GM13977 (cell line): ENCODE data around the gene GPR25.

Experiments used
- DNase-seq: peaks from one replicate; pipeline ENCODE4 v3.0.0; 2012; ENCODE audit warnings: low spot score
- CTCF ChIP-seq: IDR thresholded peaks from 2 replicates; pipeline ENCODE4 v1.5.1; 2012; ENCODE audit warnings: mild to moderate bottlenecking, control low read depth; ENCODE audit not compliant: insufficient read depth; ENCODE audit errors: extremely low read depth, missing control alignments
- in situ Hi-C: fragments of 300-500 bp; cut with MboI; formaldehyde crosslinking; loops from one replicate; pipeline ENCODE4 v1.12.0; 2022; ENCODE audit warnings: low sequenced_read_pairs, low pct_unique_long_range_greater_than_20kb, mixed read lengths, inconsistent platforms; ENCODE audit not compliant: unreplicated experiment

GPR25 gene

GRCh38 chr1:200916681-200917080, 43.9 kb downstream of the GPR25 start:
- DNase-seq: no peak
- in situ Hi-C loops: no loop called here

GRCh38 chr1:200917291-200917817, 44.6 kb downstream of the GPR25 start:
- no peak for DNase-seq
- in situ Hi-C loops: no loop called here
- no peak for TF ChIP-seq CTCF

More at GRCh38 chr1:200916681-200917080, 43.9 kb downstream of the GPR25 start:
- no peak for TF ChIP-seq CTCF

- in situ Hi-C loops: no loop called here
- DNase-seq: no peak
- no peak for TF ChIP-seq CTCF
These were observed 45.2 kb downstream of the GPR25 start for GRCh38 chr1:200918006-200918405.

- no peak for DNase-seq
- in situ Hi-C loops: no loop called here
- TF ChIP-seq CTCF: no peak
These were observed 46.6 kb downstream of the GPR25 start for GRCh38 chr1:200919386-200919785.

- in situ Hi-C loops: no loop called here
- no peak for TF ChIP-seq CTCF
- no peak for DNase-seq
These were observed 48.9 kb downstream of the GPR25 start for GRCh38 chr1:200921571-200922110.

- in situ Hi-C loops: no loop called here
- no peak for TF ChIP-seq CTCF
- no peak for DNase-seq
These were observed 49.6 kb downstream of the GPR25 start for GRCh38 chr1:200922406-200922805.
